K562 (cell line): ENCODE results near the gene CD52. TPM values are rescaled to one million over a fixed set of nuclear protein-coding genes. Genes with fewer than 3 reads are reported as not detected.

Experiments
- ATAC-seq: fragments of 200-7000 bp; cut with Tn5 transposase; 3 replicates; pipeline ENCODE4 v1.9.1; 2020; ENCODE audit warnings: moderate library complexity
- BruUV-seq: library from RNA; stranded (reverse); fragments of 400-500 nt; replicated peaks from 2 replicates; lab custom pipeline; 2021; lab: Mats Ljungman, UMichigan
- CTCF ChIA-PET: fragments of 300-600 bp; formaldehyde crosslinking; extraction: SDS; loops from one replicate; lab custom pipeline; 2021; ENCODE audit warnings: low intra/inter-chr PET ratio; lab: Yijun Ruan, JAX
- POLR2A ChIA-PET: fragments of 300-600, 350-650 bp; sonication (Branson Sonifier 250); formaldehyde crosslinking; extraction: SDS; loops from one replicate; lab custom pipeline; 2021; ENCODE audit warnings: antibody characterized with exemption, inconsistent platforms; lab: Yijun Ruan, JAX
- DNase-seq, 4 experiments: peaks; one replicate each; pipeline versions ENCODE4 v3.0.0 to v3.0.0-alpha.2; 2011 to 2018; ENCODE audit warnings: low spot score in 3 of 4, mixed read lengths in 3 of 4; ENCODE audit errors: extremely low read depth in 1 of 4
- FAIRE-seq: peaks from 2 replicates; lab custom pipeline; 2011; peaks lifted over from hg19 to GRCh38; lab: Jason Lieb, UNC
- H2AFZ ChIP-seq: 2 replicates; pipeline ENCODE4 v1.6.0; 2011; ENCODE audit warnings: low read depth, low read length, control low read depth, inconsistent platforms
- H3K27ac ChIP-seq: fragments of 200-600 bp; 3 replicates; pipeline ENCODE4 v1.8.0; 2011; ENCODE audit warnings: low read depth, mild to moderate bottlenecking, control low read depth, inconsistent platforms, low read length, moderate library complexity, mixed read lengths; ENCODE audit errors: extremely low read depth
- H3K27me3 ChIP-seq, 2 experiments: fragments of 300-600 bp in 1 of 2; 2 replicates in 1 of 2; 3 replicates in 1 of 2; pipeline versions ENCODE4 v1.6.0 to v1.8.0; 2011; ENCODE audit warnings: inconsistent platforms in 2 of 2, low read length in 2 of 2, mild to moderate bottlenecking in 1 of 2, mixed read lengths in 1 of 2, moderate library complexity in 1 of 2; ENCODE audit not compliant: control insufficient read depth in 2 of 2, insufficient read depth in 2 of 2
- H3K36me3 ChIP-seq: fragments of 300-600 bp; 3 replicates; pipeline ENCODE4 v1.8.0; 2011; ENCODE audit warnings: mild to moderate bottlenecking, low read length, inconsistent platforms; ENCODE audit not compliant: control insufficient read depth, insufficient read depth
- H3K4me1 ChIP-seq, 2 experiments: fragments of 200-600 bp in 1 of 2; replicated peaks in 1 of 2; 2 replicates in 1 of 2; 3 replicates in 1 of 2; pipeline versions ENCODE4 v1.5.1 to v1.8.0; 2011; ENCODE audit warnings: inconsistent platforms in 2 of 2, low read length in 2 of 2, mild to moderate bottlenecking in 1 of 2, mixed read lengths in 1 of 2, moderate library complexity in 1 of 2; ENCODE audit not compliant: control insufficient read depth in 2 of 2, insufficient read depth in 2 of 2
- H3K4me2 ChIP-seq: 2 replicates; pipeline ENCODE4 v1.6.1; 2011; ENCODE audit warnings: low read length, control low read depth, inconsistent platforms, mixed read lengths; ENCODE audit not compliant: insufficient read depth
- H3K4me3 ChIP-seq: fragments of 200-600 bp; sonication (generic), shearing (Covaris generic); 2 replicates; pipeline ENCODE4 v1.5.1; 2016; ENCODE audit warnings: control low read depth, inconsistent platforms
- H3K79me2 ChIP-seq: fragments of 200-600 bp; 3 replicates; pipeline ENCODE4 v1.8.0; 2011; ENCODE audit warnings: low read length, inconsistent platforms; ENCODE audit not compliant: control insufficient read depth, insufficient read depth
- H3K9ac ChIP-seq, 2 experiments: 2 replicates each; pipeline versions ENCODE4 v1.6.0 to v1.6.1; 2011; ENCODE audit warnings: low read depth in 2 of 2, low read length in 2 of 2, control low read depth in 1 of 2, inconsistent platforms in 1 of 2, mild to moderate bottlenecking in 1 of 2, mixed read lengths in 1 of 2; ENCODE audit not compliant: insufficient read depth in 1 of 2
- H3K9me1 ChIP-seq: one replicate; pipeline ENCODE4 v1.6.0; 2011; ENCODE audit warnings: inconsistent platforms, mild to moderate bottlenecking, low read length, moderate library complexity; ENCODE audit not compliant: control insufficient read depth, insufficient read depth
- H3K9me3 ChIP-seq: replicated peaks from 2 replicates; pipeline ENCODE4 v1.5.1; 2011; ENCODE audit warnings: low read depth, low read length, inconsistent platforms; ENCODE audit not compliant: control insufficient read depth, insufficient read depth
- H4K20me1 ChIP-seq: replicated peaks from 2 replicates; pipeline ENCODE4 v1.6.1; 2011; ENCODE audit warnings: low read length, inconsistent platforms, mixed read lengths; ENCODE audit not compliant: control insufficient read depth, insufficient read depth
- BCOR ChIP-seq: fragments of 450-650 bp; IDR thresholded peaks from 2 replicates; pipeline ENCODE4 v1.6.1; 2016
- CHD1 ChIP-seq: fragments of 200-600 bp; sonication (generic); IDR thresholded peaks from one replicate; pipeline ENCODE4 v1.6.1; 2012; ENCODE audit warnings: mild to moderate bottlenecking, moderate library complexity, low read length, inconsistent platforms
- RBM25 ChIP-seq: fragments of 200-400 bp; formaldehyde crosslinking; IDR thresholded peaks from 2 replicates; pipeline ENCODE4 v1.6.1; 2018; ENCODE audit warnings: low read length, low read depth, moderate library complexity; ENCODE audit not compliant: severe bottlenecking
- ZFP36 ChIP-seq: fragments of 150-350 bp; IDR thresholded peaks from 2 replicates; pipeline ENCODE4 v1.6.1; 2018; ENCODE audit warnings: low read length, low read depth; ENCODE audit not compliant: partially characterized antibody
- ZNF584 ChIP-seq: fragments of 200-800 bp; sonication (Bioruptor generic); IDR thresholded peaks from 2 replicates; pipeline ENCODE4 v1.6.1; 2016; ENCODE audit warnings: low read depth, mild to moderate bottlenecking, missing genetic modification characterization, missing compliant biosample characterization
- WGBS: fragments of 100-300 bp; shearing (Covaris generic); methylation state at CpG from one replicate; pipeline ENCODE4 v1.1.6; 2016; ENCODE audit warnings: low coverage, mixed read lengths; ENCODE audit not compliant: insufficient coverage; ENCODE audit errors: missing lambda C conversion rate; 5-methylcytosine and 5-hydroxymethylcytosine counted together
- in situ Hi-C: fragments of 300-500 bp; cut with MboI; formaldehyde crosslinking; loops from 4 replicates; pipeline ENCODE4 v1.15.0; 2018; ENCODE audit warnings: inconsistent platforms, mixed read lengths
- intact Hi-C: fragments of 100-400 bp; cut with micrococcal nuclease; formaldehyde crosslinking; loops from 2 replicates; pipeline ENCODE4 v1.14.2; 2022
- polyA plus RNA-seq, 8 experiments: library from polyadenylated mRNA; depleted of rRNA in 4 of 8; stranded (reverse) in 5 of 8; unstranded in 3 of 8; fragments of >200 nt; fragmentation: Nextera tagmentation in 2 of 8; fragmentation: Illumina TruSeq in 1 of 8; extraction: Ambion mirVana in 2 of 8; extraction: Trizol in 1 of 8; gene quantifications; 2 replicates each; pipeline versions ENCODE4 v1.2.1 to v1.2.3, GENCODE V29; 2011 to 2014; ENCODE audit warnings: inconsistent platforms in 1 of 8, missing spikeins in 1 of 8
- total RNA-seq, 7 experiments: library from RNA; depleted of rRNA in 6 of 7; stranded (reverse); fragments of >200 nt in 6 of 7; fragmentation: Illumina TruSeq in 2 of 7; extraction: Trizol in 2 of 7; gene quantifications; 2 replicates each; pipeline versions ENCODE4 v1.2.1 to v1.2.3, GENCODE V29; 2011 to 2021; ENCODE audit warnings: low replicate concordance in 1 of 7

Gene CD52
- total and polyA plus RNA-seq, 9 of the 15 experiments (the other 6 are each of a cell fraction or from before 2014, with no cell fraction given): 34.9 to 488 (median 173) TPM

GRCh38 chr1:26362331-26362730 lies 44.6 kb downstream of the CD52 start:
- TF ChIP-seq RBM25: peak; percentile 82
- no peak for TF ChIP-seq CHD1
- 0 out of 2 replicates have a peak, but pooled peaks have one; percentile 13 for TF ChIP-seq BCOR
- peak; percentile 20 for TF ChIP-seq ZFP36
- TF ChIP-seq ZNF584 (CRISPR knock-in tag): no peak
- Histone ChIP-seq H3K9me1 (no peaks in the 10 kb centered on the region), H3K79me2 (no peaks in the 10 kb centered on the region), H3K27ac (no peak overlapping the region), H4K20me1 (no peaks in the 10 kb centered on the region), H3K27me3 (no peaks in the 10 kb centered on the region; a peak in 1 of 5 replicates), H3K4me1 (peaks cover 6 to 35% of the 10 kb centered on the region in 2 experiments; a peak in 4 of 5 replicates), H3K4me2 (no peak overlapping the region), H3K4me3 (no peak overlapping the region), H3K9me3 (no peaks in the 10 kb centered on the region), H2AFZ (no peak overlapping the region), H3K36me3 (no peaks in the 10 kb centered on the region), H3K9ac (no peak overlapping the region)
- in situ Hi-C loops (no loop called here), intact Hi-C loops (loop anchor here (2.0 kb wide), 2 partner anchors 34 to 42 kb away; no protein-coding TSS in a partner anchor)
- DNase-seq (no peak), FAIRE-seq (no peak), ATAC-seq (no peak)
- WGBS: 24% methylated on average over 3 of the region's 3 CpGs
- POLR2A ChIA-PET: interaction anchor here (0.6 to 1.7 kb wide), 9 partner anchors 12 to 617 kb away, joined by 3 to 9 read pairs (median 4); no protein-coding TSS in a partner anchor
- BruUV-seq: no TSS peak
- CTCF ChIA-PET: no interaction called here
